ENCODE data around the gene FADS3. TPM values are rescaled to one million over a fixed set of nuclear protein-coding genes. Genes with fewer than 3 reads are reported as not detected.

FADS3 gene
- total and polyA plus RNA-seq, 9 of the 15 experiments (the other 6 are each of a cell fraction or from before 2014, with no cell fraction given), result 0.97 to 148 (median 92.7) TPM

DNA sequence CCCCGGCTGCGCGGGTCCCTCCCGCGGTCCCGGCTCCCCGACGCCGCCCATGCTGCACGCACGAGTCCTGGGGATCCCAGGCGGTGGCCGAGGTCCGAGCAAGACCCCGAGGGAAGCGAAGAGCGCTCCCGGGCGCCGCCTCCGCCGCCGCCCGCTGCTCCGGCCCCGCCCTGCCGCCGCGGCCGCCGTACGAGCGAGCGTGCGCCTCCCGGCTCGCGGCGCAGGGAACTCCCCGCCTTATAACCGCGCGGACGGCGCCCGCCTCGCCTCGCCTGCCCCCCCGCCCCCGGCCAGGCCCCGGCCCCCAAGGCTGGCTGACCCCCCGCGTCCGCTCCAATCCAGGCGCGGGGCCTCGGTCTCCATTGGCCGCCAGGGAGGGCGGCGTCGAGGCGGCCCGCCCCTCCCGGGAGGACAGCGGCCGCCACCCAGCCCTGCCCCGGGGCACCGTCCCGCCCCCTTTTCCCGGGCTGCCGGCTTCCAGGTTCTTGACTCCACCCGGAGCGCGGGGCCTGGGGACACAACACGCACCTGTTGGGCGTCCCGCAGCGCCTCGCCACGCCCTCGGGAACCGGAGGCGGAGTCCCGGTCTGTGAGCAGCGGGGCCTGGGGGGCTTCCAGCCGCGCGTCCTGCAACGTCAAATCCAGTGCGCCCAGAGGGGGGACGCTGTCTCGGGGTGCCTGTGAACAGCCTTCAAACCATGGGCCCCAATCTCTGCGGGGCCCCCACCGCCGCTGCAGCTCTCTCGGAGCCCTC lies at the start of gene FADS3 (continued):
- TF ChIP-seq, protein P1, sequence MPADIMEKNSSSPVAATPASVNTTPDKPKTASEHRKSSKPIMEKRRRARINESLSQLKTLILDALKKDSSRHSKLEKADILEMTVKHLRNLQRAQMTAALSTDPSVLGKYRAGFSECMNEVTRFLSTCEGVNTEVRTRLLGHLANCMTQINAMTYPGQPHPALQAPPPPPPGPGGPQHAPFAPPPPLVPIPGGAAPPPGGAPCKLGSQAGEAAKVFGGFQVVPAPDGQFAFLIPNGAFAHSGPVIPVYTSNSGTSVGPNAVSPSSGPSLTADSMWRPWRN (IDR thresholded peaks at IDR 0.05; ENCODE audit: low read depth), result no peak
- TF ChIP-seq TCF3 (CRISPR knock-in tag; IDR thresholded peaks at IDR 0.05) (no peak), RAD51 (IDR thresholded peaks at IDR 0.05; ENCODE audit: borderline replicate concordance, low read depth) (no peak), MTF1 (CRISPR knock-in tag; IDR thresholded peaks at IDR 0.05; ENCODE audit: borderline replicate concordance) (no peak), ZNF644 (tag; IDR thresholded peaks at IDR 0.05; ENCODE audit: low read depth) (no peak), ZKSCAN1 (IDR thresholded peaks at IDR 0.05; ENCODE audit: low read depth, low read length) (no peak), SLC30A9 (CRISPR knock-in tag; IDR thresholded peaks at IDR 0.05) (no peak), LCOR (CRISPR knock-in tag; IDR thresholded peaks at IDR 0.05) (no peak), ZNF165 (CRISPR knock-in tag; IDR thresholded peaks at IDR 0.05; ENCODE audit: borderline replicate concordance) (no peak), ZFP36 (IDR thresholded peaks at IDR 0.05; ENCODE audit: low read depth, low read length, partially characterized antibody) (no peak), RBM39 (optimal IDR thresholded peaks at IDR 0.05; ENCODE audit: low read depth, low read length) (no peak), NFIC (IDR thresholded peaks at IDR 0.05) (no peak), NCOR1 (IDR thresholded peaks at IDR 0.05) (no peak), HDAC3 (IDR thresholded peaks at IDR 0.05; ENCODE audit: borderline replicate concordance, partially characterized antibody) (no peak), ZNF217 (CRISPR knock-in tag; IDR thresholded peaks at IDR 0.05) (no peak), ZNF561 (CRISPR knock-in tag; conservative IDR thresholded peaks at IDR 0.05) (no peak), ZNF184 (CRISPR knock-in tag; IDR thresholded peaks at IDR 0.05) (no peak), DACH1 (IDR thresholded peaks at IDR 0.05; ENCODE audit: partially characterized antibody) (no peak), ZNF224 (CRISPR knock-in tag; IDR thresholded peaks at IDR 0.05) (no peak), RBM14 (IDR thresholded peaks at IDR 0.05; ENCODE audit: borderline replicate concordance, insufficient read depth, low read depth, low read length) (no peak)
- TF ChIP-seq, protein P2, sequence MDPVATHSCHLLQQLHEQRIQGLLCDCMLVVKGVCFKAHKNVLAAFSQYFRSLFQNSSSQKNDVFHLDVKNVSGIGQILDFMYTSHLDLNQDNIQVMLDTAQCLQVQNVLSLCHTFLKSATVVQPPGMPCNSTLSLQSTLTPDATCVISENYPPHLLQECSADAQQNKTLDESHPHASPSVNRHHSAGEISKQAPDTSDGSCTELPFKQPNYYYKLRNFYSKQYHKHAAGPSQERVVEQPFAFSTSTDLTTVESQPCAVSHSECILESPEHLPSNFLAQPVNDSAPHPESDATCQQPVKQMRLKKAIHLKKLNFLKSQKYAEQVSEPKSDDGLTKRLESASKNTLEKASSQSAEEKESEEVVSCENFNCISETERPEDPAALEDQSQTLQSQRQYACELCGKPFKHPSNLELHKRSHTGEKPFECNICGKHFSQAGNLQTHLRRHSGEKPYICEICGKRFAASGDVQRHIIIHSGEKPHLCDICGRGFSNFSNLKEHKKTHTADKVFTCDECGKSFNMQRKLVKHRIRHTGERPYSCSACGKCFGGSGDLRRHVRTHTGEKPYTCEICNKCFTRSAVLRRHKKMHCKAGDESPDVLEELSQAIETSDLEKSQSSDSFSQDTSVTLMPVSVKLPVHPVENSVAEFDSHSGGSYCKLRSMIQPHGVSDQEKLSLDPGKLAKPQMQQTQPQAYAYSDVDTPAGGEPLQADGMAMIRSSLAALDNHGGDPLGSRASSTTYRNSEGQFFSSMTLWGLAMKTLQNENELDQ (CRISPR knock-in tag; IDR thresholded peaks at IDR 0.05; ENCODE audit: borderline replicate concordance), result no peak
- TF ChIP-seq, protein P3, sequence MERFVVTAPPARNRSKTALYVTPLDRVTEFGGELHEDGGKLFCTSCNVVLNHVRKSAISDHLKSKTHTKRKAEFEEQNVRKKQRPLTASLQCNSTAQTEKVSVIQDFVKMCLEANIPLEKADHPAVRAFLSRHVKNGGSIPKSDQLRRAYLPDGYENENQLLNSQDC (CRISPR knock-in tag; IDR thresholded peaks at IDR 0.05), result no peak
- TF ChIP-seq, protein P4, sequence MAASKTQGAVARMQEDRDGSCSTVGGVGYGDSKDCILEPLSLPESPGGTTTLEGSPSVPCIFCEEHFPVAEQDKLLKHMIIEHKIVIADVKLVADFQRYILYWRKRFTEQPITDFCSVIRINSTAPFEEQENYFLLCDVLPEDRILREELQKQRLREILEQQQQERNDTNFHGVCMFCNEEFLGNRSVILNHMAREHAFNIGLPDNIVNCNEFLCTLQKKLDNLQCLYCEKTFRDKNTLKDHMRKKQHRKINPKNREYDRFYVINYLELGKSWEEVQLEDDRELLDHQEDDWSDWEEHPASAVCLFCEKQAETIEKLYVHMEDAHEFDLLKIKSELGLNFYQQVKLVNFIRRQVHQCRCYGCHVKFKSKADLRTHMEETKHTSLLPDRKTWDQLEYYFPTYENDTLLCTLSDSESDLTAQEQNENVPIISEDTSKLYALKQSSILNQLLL (CRISPR knock-in tag; IDR thresholded peaks at IDR 0.05; ENCODE audit: borderline replicate concordance), result no peak
- TF ChIP-seq, protein P5, sequence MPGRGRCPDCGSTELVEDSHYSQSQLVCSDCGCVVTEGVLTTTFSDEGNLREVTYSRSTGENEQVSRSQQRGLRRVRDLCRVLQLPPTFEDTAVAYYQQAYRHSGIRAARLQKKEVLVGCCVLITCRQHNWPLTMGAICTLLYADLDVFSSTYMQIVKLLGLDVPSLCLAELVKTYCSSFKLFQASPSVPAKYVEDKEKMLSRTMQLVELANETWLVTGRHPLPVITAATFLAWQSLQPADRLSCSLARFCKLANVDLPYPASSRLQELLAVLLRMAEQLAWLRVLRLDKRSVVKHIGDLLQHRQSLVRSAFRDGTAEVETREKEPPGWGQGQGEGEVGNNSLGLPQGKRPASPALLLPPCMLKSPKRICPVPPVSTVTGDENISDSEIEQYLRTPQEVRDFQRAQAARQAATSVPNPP (IDR thresholded peaks at IDR 0.05; ENCODE audit: borderline replicate concordance, insufficient read depth, insufficient read length), result no peak

Measured in K562 (cell line).